H1 (cell line): ENCODE measurements around the gene SEC23IP. TPM values are rescaled to one million over a fixed set of nuclear protein-coding genes. Genes with fewer than 3 reads are reported as not detected.

Experiments
- CTCF ChIA-PET: fragments of 300-600 bp; sonication (Branson Sonifier 250); formaldehyde crosslinking; loops from one replicate; lab custom pipeline; 2021; ENCODE audit not compliant: partially characterized antibody; lab: Charles Lee
- POLR2A ChIA-PET: fragments of 300-600 bp; sonication (Branson Sonifier 250); formaldehyde crosslinking; loops from one replicate; lab custom pipeline; 2021; ENCODE audit warnings: inconsistent platforms; ENCODE audit not compliant: partially characterized antibody; lab: Charles Lee
- DNase-seq, 2 experiments: peaks; one replicate each; pipeline versions ENCODE4 v3.0.0 to v3.0.0-alpha.2; 2010 to 2022; ENCODE audit warnings: low spot score in 2 of 2, low read depth in 1 of 2, mixed read lengths in 1 of 2
- FAIRE-seq: peaks from 2 replicates; lab custom pipeline; 2011; peaks lifted over from hg19 to GRCh38; lab: Jason Lieb, UNC
- H2AFZ ChIP-seq: 2 replicates; pipeline ENCODE4 v1.8.1; 2012; ENCODE audit warnings: low read length, inconsistent platforms
- H2AK5ac ChIP-seq: 2 replicates; pipeline ENCODE4 v1.6.1; 2013; ENCODE audit warnings: low read depth, low read length
- H2BK120ac ChIP-seq: replicated peaks from 2 replicates; pipeline ENCODE3; 2013; ENCODE audit warnings: low read depth, low read length, inconsistent platforms
- H2BK12ac ChIP-seq: 2 replicates; pipeline ENCODE4 v1.6.1; 2013; ENCODE audit warnings: low read depth, low read length
- H2BK15ac ChIP-seq: 2 replicates; pipeline ENCODE4 v1.6.1; 2013; ENCODE audit warnings: low read length
- H2BK20ac ChIP-seq: 2 replicates; pipeline ENCODE4 v1.6.1; 2013; ENCODE audit warnings: low read length
- H2BK5ac ChIP-seq: 2 replicates; pipeline ENCODE4 v1.6.1; 2013; ENCODE audit warnings: low read depth, low read length
- H3K14ac ChIP-seq: 2 replicates; pipeline ENCODE4 v1.6.1; 2013; ENCODE audit warnings: inconsistent platforms; ENCODE audit not compliant: insufficient read length
- H3K18ac ChIP-seq: 2 replicates; pipeline ENCODE4 v1.6.1; 2013; ENCODE audit warnings: low read length; ENCODE audit errors: extremely low read depth
- H3K23ac ChIP-seq: 2 replicates; pipeline ENCODE4 v1.6.1; 2013; ENCODE audit warnings: inconsistent platforms; ENCODE audit not compliant: insufficient read length
- H3K23me2 ChIP-seq: 2 replicates; pipeline ENCODE4 v1.6.1; 2013; ENCODE audit warnings: low read depth, low read length
- H3K27ac ChIP-seq: 2 replicates; pipeline ENCODE4 v1.6.1; 2011; ENCODE audit warnings: low read depth, low read length, inconsistent platforms
- H3K27me3 ChIP-seq, 4 experiments: replicated peaks in 1 of 4; 1 replicate in 1 of 4; 2 replicates in 3 of 4; pipeline versions ENCODE4 v1.6.1 to v1.8.1; 2011 to 2013; ENCODE audit warnings: low read length in 3 of 4, mild to moderate bottlenecking in 3 of 4, inconsistent platforms in 2 of 4, mixed read lengths in 2 of 4, moderate library complexity in 1 of 4; ENCODE audit not compliant: control insufficient read depth in 3 of 4, insufficient read depth in 3 of 4; ENCODE audit errors: extremely low read depth in 1 of 4
- H3K36me3 ChIP-seq, 4 experiments: 2 replicates each; pipeline versions ENCODE4 v1.6.1 to v1.8.1; 2011 to 2013; ENCODE audit warnings: mild to moderate bottlenecking in 4 of 4, low read length in 3 of 4, moderate library complexity in 2 of 4, control low read depth in 1 of 4, inconsistent platforms in 1 of 4; ENCODE audit not compliant: insufficient read depth in 4 of 4, control insufficient read depth in 2 of 4
- H3K4ac ChIP-seq: replicated peaks from 2 replicates; pipeline ENCODE3; 2013; ENCODE audit warnings: low read length, low read depth, mixed read lengths, inconsistent platforms; ENCODE audit not compliant: insufficient read length
- H3K4me1 ChIP-seq, 4 experiments: replicated peaks in 1 of 4; 1 replicate in 1 of 4; 2 replicates in 3 of 4; pipeline versions ENCODE4 v1.6.1 to v1.8.1; 2011 to 2013; ENCODE audit warnings: low read length in 3 of 4, inconsistent platforms in 2 of 4, mixed read lengths in 1 of 4; ENCODE audit not compliant: insufficient read depth in 4 of 4, control insufficient read depth in 3 of 4
- H3K4me2 ChIP-seq, 2 experiments: 2 replicates each; pipeline versions ENCODE4 v1.6.1 to v1.8.1; 2011 to 2013; ENCODE audit warnings: low read depth in 2 of 2, low read length in 2 of 2, control low read depth in 1 of 2, inconsistent platforms in 1 of 2, mild to moderate bottlenecking in 1 of 2; ENCODE audit not compliant: insufficient read depth in 1 of 2
- H3K4me3 ChIP-seq, 4 experiments: fragments of 200-600, 300-600 bp in 1 of 4; sonication (generic), shearing (Covaris generic), sonication (Bioruptor Twin) in 1 of 4; 2 replicates each; pipeline versions ENCODE4 v1.5.1 to v1.8.1; 2011 to 2016; ENCODE audit warnings: low read length in 4 of 4, low read depth in 3 of 4, control low read depth in 2 of 4, inconsistent platforms in 2 of 4, mild to moderate bottlenecking in 2 of 4, mixed read lengths in 1 of 4, moderate library complexity in 1 of 4; ENCODE audit not compliant: insufficient read depth in 2 of 4; ENCODE audit errors: extremely low read depth in 1 of 4
- H3K56ac ChIP-seq: replicated peaks from 2 replicates; pipeline ENCODE3; 2013; ENCODE audit warnings: low read depth, mild to moderate bottlenecking, mixed read lengths, low read length, inconsistent platforms; ENCODE audit not compliant: insufficient read length
- H3K79me1 ChIP-seq: 2 replicates; pipeline ENCODE4 v1.6.1; 2013; ENCODE audit warnings: low read depth, low read length, control low read depth
- H3K79me2 ChIP-seq, 2 experiments: 2 replicates each; pipeline versions ENCODE4 v1.6.1 to v1.8.1; 2012 to 2013; ENCODE audit warnings: low read length in 2 of 2, mild to moderate bottlenecking in 2 of 2, inconsistent platforms in 1 of 2; ENCODE audit not compliant: insufficient read depth in 2 of 2, control insufficient read depth in 1 of 2
- H3K9ac ChIP-seq, 4 experiments: replicated peaks in 1 of 4; 1 replicate in 1 of 4; 2 replicates in 3 of 4; pipeline versions ENCODE4 v1.6.1 to v1.8.1; 2011 to 2013; ENCODE audit warnings: low read depth in 3 of 4, low read length in 3 of 4, control low read depth in 2 of 4, mild to moderate bottlenecking in 2 of 4, moderate library complexity in 2 of 4, inconsistent platforms in 1 of 4; ENCODE audit errors: extremely low read depth in 1 of 4
- H3K9me3 ChIP-seq, 2 experiments: 2 replicates each; pipeline versions ENCODE4 v1.6.1 to v1.8.1; 2012 to 2013; ENCODE audit warnings: mild to moderate bottlenecking in 2 of 2, moderate library complexity in 2 of 2, control low read depth in 1 of 2, inconsistent platforms in 1 of 2, low read depth in 1 of 2, low read length in 1 of 2, mixed read lengths in 1 of 2; ENCODE audit not compliant: insufficient read depth in 2 of 2
- H4K20me1 ChIP-seq, 2 experiments: replicated peaks in 1 of 2; 2 replicates each; pipeline versions ENCODE3 to v1.8.1; 2011 to 2013; ENCODE audit warnings: inconsistent platforms in 2 of 2, low read length in 2 of 2, mild to moderate bottlenecking in 1 of 2; ENCODE audit not compliant: insufficient read depth in 2 of 2, control insufficient read depth in 1 of 2
- H4K5ac ChIP-seq: 2 replicates; pipeline ENCODE4 v1.6.1; 2013; ENCODE audit warnings: low read length, low read depth, mixed read lengths, inconsistent platforms; ENCODE audit not compliant: insufficient read length
- H4K8ac ChIP-seq: 2 replicates; pipeline ENCODE4 v1.8.0; 2013; ENCODE audit warnings: mild to moderate bottlenecking, moderate library complexity, low read length, inconsistent platforms; ENCODE audit not compliant: insufficient read depth; ENCODE audit errors: extremely low read depth
- H4K91ac ChIP-seq: replicated peaks from 2 replicates; pipeline ENCODE3; 2013; ENCODE audit warnings: low read length, mixed read lengths, inconsistent platforms; ENCODE audit not compliant: insufficient read length
- ASH2L ChIP-seq: fragments of 200-600, 300-600 bp; sonication (generic); IDR thresholded peaks from one replicate; pipeline ENCODE4 v1.7.1; 2017; ENCODE audit warnings: low read length
- CEBPB ChIP-seq: IDR thresholded peaks from 2 replicates; pipeline ENCODE4 v1.6.1; 2012; ENCODE audit warnings: low read depth, low read length
- EGR1 ChIP-seq: IDR thresholded peaks from 2 replicates; pipeline ENCODE4 v1.6.1; 2011; ENCODE audit warnings: low read depth, low read length, borderline replicate concordance
- EP300 ChIP-seq, 2 experiments: IDR thresholded peaks; 1 replicate in 1 of 2; 2 replicates in 1 of 2; pipeline ENCODE4 v1.6.1; 2011 to 2012; ENCODE audit warnings: low read depth in 2 of 2, low read length in 2 of 2, mild to moderate bottlenecking in 2 of 2, borderline replicate concordance in 1 of 2, inconsistent platforms in 1 of 2, moderate library complexity in 1 of 2
- HDAC2 ChIP-seq, 2 experiments: fragments of 300-600 bp in 1 of 2; sonication (generic) in 1 of 2; IDR thresholded peaks; 2 replicates each; pipeline ENCODE4 v1.6.1; 2011 to 2012; ENCODE audit warnings: low read depth in 2 of 2, low read length in 2 of 2, mild to moderate bottlenecking in 2 of 2, moderate library complexity in 2 of 2, borderline replicate concordance in 1 of 2, inconsistent platforms in 1 of 2
- JUN ChIP-seq: IDR thresholded peaks from 2 replicates; pipeline ENCODE4 v1.6.1; 2011; ENCODE audit warnings: low read depth, mild to moderate bottlenecking, improper control_type of control experiment, low read length
- JUND ChIP-seq: IDR thresholded peaks from 2 replicates; pipeline ENCODE4 v1.6.1; 2011; ENCODE audit warnings: mild to moderate bottlenecking, improper control_type of control experiment, low read length
- KDM4A ChIP-seq: IDR thresholded peaks from one replicate; pipeline ENCODE4 v1.7.1; 2012; ENCODE audit warnings: low read depth, mild to moderate bottlenecking, moderate library complexity, low read length, inconsistent platforms; ENCODE audit not compliant: severe bottlenecking
- KDM5A ChIP-seq: fragments of 200-600 bp; IDR thresholded peaks from 2 replicates; pipeline ENCODE4 v1.7.1; 2012; ENCODE audit warnings: mild to moderate bottlenecking, low read length, inconsistent platforms, mixed read lengths
- MAX ChIP-seq: IDR thresholded peaks from 2 replicates; pipeline ENCODE4 v1.6.1; 2012; ENCODE audit warnings: inconsistent platforms
- RBBP5 ChIP-seq: IDR thresholded peaks from 2 replicates; pipeline ENCODE4 v1.7.1; 2012; ENCODE audit warnings: low read depth, mild to moderate bottlenecking, inconsistent platforms, low read length, moderate library complexity, borderline replicate concordance
- SIRT6 ChIP-seq: IDR thresholded peaks from one replicate; pipeline ENCODE4 v1.7.1; 2012; ENCODE audit warnings: low read length, inconsistent platforms
- TAF7 ChIP-seq: optimal IDR thresholded peaks from 2 replicates; pipeline ENCODE3; 2011; ENCODE audit warnings: low read depth, mild to moderate bottlenecking, inconsistent platforms, low read length, moderate library complexity, borderline replicate concordance
- ZNF274 ChIP-seq: IDR thresholded peaks from 2 replicates; pipeline ENCODE4 v1.7.0; 2012; ENCODE audit warnings: low read length, borderline replicate concordance; ENCODE audit errors: extremely low read depth
- WGBS, 2 experiments: shearing (Covaris generic) in 1 of 2; methylation state at CpG; one replicate each; pipeline versions ENCODE4 v1.1.6 to v1.1.7; 2013 to 2015; ENCODE audit warnings: low lambda C conversion rate in 2 of 2, mixed read lengths in 2 of 2, inconsistent platforms in 1 of 2, low coverage in 1 of 2, missing lambda C conversion rate in 1 of 2; ENCODE audit not compliant: insufficient replicate concordance in 2 of 2, insufficient coverage in 1 of 2, insufficient read length in 1 of 2; ENCODE audit errors: extremely low coverage in 1 of 2, missing lambda C conversion rate in 1 of 2; 5-methylcytosine and 5-hydroxymethylcytosine counted together
- polyA plus RNA-seq, 7 experiments: library from polyadenylated mRNA; depleted of rRNA in 3 of 7; stranded (reverse) in 5 of 7; unstranded in 2 of 7; fragments of >200 nt in 5 of 7; fragments of 200-250 nt in 2 of 7; gene quantifications; 1 replicate in 5 of 7; 2 replicates in 1 of 7; 4 replicates in 1 of 7; pipeline versions ENCODE4 v1.2.1 to v1.2.3, GENCODE V29; 2011 to 2013; ENCODE audit warnings: missing spikeins in 2 of 7, mixed read lengths in 2 of 7
- total RNA-seq: library from RNA; stranded (reverse); fragmentation: NEBNext Ultra II Directional; extraction: Animal tissue kit (Norgen Biotek cat#: 25700); gene quantifications from 2 replicates; pipeline ENCODE4 v1.2.1, GENCODE V29; 2021

Gene SEC23IP
- total and polyA plus RNA-seq, 2 of the 8 experiments (the other 6 are each of a cell fraction or from before 2014, with no cell fraction given), result 29.0 to 105 TPM

- 90% methylated on average over 5 of the region's 6 CpGs; no CpG with 5 or more reads in 1 of the 2 experiments for WGBS, 2 experiments
- no peak for FAIRE-seq
- no peak overlapping the region for H3K18ac ChIP-seq
- no peak overlapping the region for H2BK20ac ChIP-seq
- no peak overlapping the region for H3K23ac ChIP-seq
- H3K79me2 ChIP-seq, result peaks cover 37 to 98% of the 10 kb centered on the region in 2 experiments
- H3K79me1 ChIP-seq, result peaks cover 8% of the 10 kb centered on the region; the same call in 1 of the 2 replicates
- no peak overlapping the region for H3K4me2 ChIP-seq
- no peaks in the 10 kb centered on the region for H3K9me3 ChIP-seq
- H3K4me1 ChIP-seq, result peaks cover 0 to 5% (median 3%) of the 10 kb centered on the region in 4 experiments; a peak in 4 of 7 replicates
- H2AK5ac ChIP-seq, result no peak overlapping the region
- no peak overlapping the region for H2BK12ac ChIP-seq
- no peak overlapping the region for H3K4me3 ChIP-seq
- H3K23me2 ChIP-seq, result no peaks in the 10 kb centered on the region
- H4K20me1 ChIP-seq, result peaks cover 8 to 14% of the 10 kb centered on the region in 2 experiments
- ChIA-PET POLR2A (no interaction called here), CTCF (interaction anchor here (1.3 kb wide), 1 partner anchor 257 kb away, joined by 4 read pairs; no protein-coding TSS in a partner anchor)
- H4K8ac ChIP-seq, result no peak overlapping the region
- no peak overlapping the region for H2BK120ac ChIP-seq
- H3K27me3 ChIP-seq, result no peaks in the 10 kb centered on the region
- no peak overlapping the region for H2BK5ac ChIP-seq
- no peak overlapping the region for H4K5ac ChIP-seq
- H2AFZ ChIP-seq, result no peak overlapping the region
- no peak overlapping the region for H2BK15ac ChIP-seq
- H3K36me3 ChIP-seq, result no peaks in the 10 kb centered on the region; a peak in 2 of 8 replicates
- no peak overlapping the region for H3K14ac ChIP-seq
- no peak overlapping the region for H3K27ac ChIP-seq
- DNase-seq, result no peak
- H3K56ac ChIP-seq, result no peak overlapping the region
- H4K91ac ChIP-seq, result no peak overlapping the region
- no peak overlapping the region for H3K9ac ChIP-seq
- no peak overlapping the region for H3K4ac ChIP-seq
- TF ChIP-seq KDM5A (no peak), HDAC2 (IDR thresholded peaks at IDR 0.05; ENCODE audit: borderline replicate concordance in 1 of 2, low read depth in 2 of 2, low read length in 2 of 2) (no peak), EGR1 (no peak), ZNF274 (no peak), JUN (no peak), CEBPB (no peak), MAX (no peak), EP300 (IDR thresholded peaks at IDR 0.05; ENCODE audit: borderline replicate concordance in 1 of 2, low read depth in 2 of 2, low read length in 2 of 2) (no peak), JUND (no peak), SIRT6 (no peak), RBBP5 (no peak), ASH2L (no peak), TAF7 (no peak), KDM4A (no peak)
Observed at GRCh38 chr10:119865699-119866240, 26.8 kb upstream of the SEC23IP start.
